Activated T-helper 1 cell treated with Interleukin-2 at 50 U/mL for 16 hours (primary cell): ENCODE results near the gene ECEL1.

ENCODE experiments used
- DNase-seq: peaks from one replicate; pipeline ENCODE4 v3.0.0-alpha.2; 2020; ENCODE audit warnings: low read depth

ECEL1 gene

GRCh38 chr2:232497348-232497747 lies 9.7 kb upstream of the ECEL1 start:
- DNase-seq: no peak

GRCh38 chr2:232496501-232497270 lies 9.1 kb upstream of the ECEL1 start:
- DNase-seq: no peak

- no peak for DNase-seq
These were observed 7.7 kb upstream of the ECEL1 start for GRCh38 chr2:232495292-232495691.

- DNase-seq: no peak
These were observed 6.9 kb upstream of the ECEL1 start for GRCh38 chr2:232494542-232494941.

- DNase-seq: no peak
These were observed 6.3 kb upstream of the ECEL1 start for GRCh38 chr2:232493701-232494474.

- no peak for DNase-seq
These were observed 5.5 kb upstream of the ECEL1 start for GRCh38 chr2:232492963-232493700.

- no peak for DNase-seq
These were observed 4.7 kb upstream of the ECEL1 start for GRCh38 chr2:232492236-232492848.

- DNase-seq: no peak
These were observed 3.6 kb upstream of the ECEL1 start for GRCh38 chr2:232491139-232491780.

GRCh38 chr2:232490221-232491138 lies 2.8 kb upstream of the ECEL1 start:
- no peak for DNase-seq

- DNase-seq: no peak
These were observed 2.0 kb upstream of the ECEL1 start for GRCh38 chr2:232489516-232490220.

- DNase-seq: no peak
These were observed 1.2 kb upstream of the ECEL1 start for GRCh38 chr2:232488721-232489300.

- DNase-seq: no peak
These were observed 570 bp upstream of the ECEL1 start for GRCh38 chr2:232488097-232488711.

- no peak for DNase-seq
These were observed 863 bp downstream of the ECEL1 start for GRCh38 chr2:232486558-232487384.

GRCh38 chr2:232485757-232486557 lies 1.7 kb downstream of the ECEL1 start:
- no peak for DNase-seq

GRCh38 chr2:232485348-232485756 lies 2.3 kb downstream of the ECEL1 start:
- DNase-seq: no peak

GRCh38 chr2:232484628-232485347 lies 2.8 kb downstream of the ECEL1 start:
- no peak for DNase-seq
